ENCODE data around the gene KCMF1. TPM values are rescaled to one million over a fixed set of nuclear protein-coding genes. Genes with fewer than 3 reads are reported as not detected.

KCMF1 gene
- total RNA-seq, 3 donors from 2014 or later (not counting 1 experiment from before 2014, with no cell fraction given) = 70.8 to 81.4 (median 77.1) TPM

DNA sequence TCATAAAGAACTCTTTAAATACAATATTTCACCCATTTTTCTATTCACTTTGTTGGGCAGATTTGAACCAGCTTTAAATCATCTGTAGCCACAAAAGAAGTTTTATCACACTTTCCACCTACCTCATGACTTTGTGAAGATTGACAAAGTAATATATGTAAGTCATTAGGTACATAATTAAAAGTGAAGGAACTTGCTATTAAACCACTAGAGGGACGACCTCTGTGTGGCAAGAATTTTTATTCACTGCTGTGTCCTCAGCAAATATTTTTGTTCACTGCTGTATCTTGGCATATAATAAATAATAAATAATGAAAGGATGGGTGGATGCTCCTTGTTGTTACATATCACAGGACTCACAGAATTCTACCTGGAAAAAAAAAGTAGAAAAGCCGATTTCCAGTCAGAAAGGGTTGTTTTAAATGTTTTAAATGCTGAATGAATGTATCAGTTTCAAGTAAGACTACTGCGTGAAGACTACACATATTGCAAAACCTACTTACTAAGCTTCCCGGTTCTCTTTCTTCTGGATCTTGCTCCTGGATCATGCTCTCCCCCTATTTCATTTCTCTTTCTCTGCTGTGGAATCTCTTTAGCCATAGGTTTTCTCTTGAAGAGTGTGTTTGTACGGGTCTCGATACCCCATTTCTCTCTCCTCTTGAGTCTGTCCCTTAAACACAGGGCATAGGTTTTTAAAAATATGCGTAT is 44.8 kb downstream of the KCMF1 start:
- H3K9me3 Mint-ChIP-seq = no peaks in the 10 kb centered on the region
- no peak for DNase-seq
- H3K4me3 Mint-ChIP-seq = no peak overlapping the region
- peak overlapping the region; percentile 76 for H3K27ac Mint-ChIP-seq
- peaks cover 5% of the 10 kb centered on the region for H3K4me1 ChIP-seq (ENCODE audit: control insufficient read depth, insufficient read depth, low read length)
- no peaks in the 10 kb centered on the region for H3K27me3 Mint-ChIP-seq (ENCODE audit: low read depth in 2 of 2)
- no peaks in the 10 kb centered on the region for H3K9me3 ChIP-seq (ENCODE audit: control insufficient read depth, insufficient read depth, low read length)
- WGBS (ENCODE audit: insufficient coverage) = 54% methylated on average over 4 of the region's 7 CpGs
- intact Hi-C loops (cut with micrococcal nuclease) = loop anchor here (2.0 kb wide), 1 partner anchor 89 kb away; no protein-coding TSS in a partner anchor
- no peaks in the 10 kb centered on the region for H3K27me3 ChIP-seq (ENCODE audit: control insufficient read depth, insufficient read depth, low read length)
- ATAC-seq = peak in 1 of 3 donors; percentile 40
- H3K36me3 ChIP-seq (ENCODE audit: control insufficient read depth, insufficient read depth, low read length) = no peaks in the 10 kb centered on the region
- no peak overlapping the region for H3K27ac ChIP-seq (ENCODE audit: low read length)
- H3K4me3 ChIP-seq (ENCODE audit: low read length) = no peak overlapping the region
- peaks cover 61 to 69% of the 10 kb centered on the region in 2 donors for H3K4me1 Mint-ChIP-seq
- no peaks in the 10 kb centered on the region for H3K36me3 Mint-ChIP-seq
- TF ChIP-seq, protein P1, sequence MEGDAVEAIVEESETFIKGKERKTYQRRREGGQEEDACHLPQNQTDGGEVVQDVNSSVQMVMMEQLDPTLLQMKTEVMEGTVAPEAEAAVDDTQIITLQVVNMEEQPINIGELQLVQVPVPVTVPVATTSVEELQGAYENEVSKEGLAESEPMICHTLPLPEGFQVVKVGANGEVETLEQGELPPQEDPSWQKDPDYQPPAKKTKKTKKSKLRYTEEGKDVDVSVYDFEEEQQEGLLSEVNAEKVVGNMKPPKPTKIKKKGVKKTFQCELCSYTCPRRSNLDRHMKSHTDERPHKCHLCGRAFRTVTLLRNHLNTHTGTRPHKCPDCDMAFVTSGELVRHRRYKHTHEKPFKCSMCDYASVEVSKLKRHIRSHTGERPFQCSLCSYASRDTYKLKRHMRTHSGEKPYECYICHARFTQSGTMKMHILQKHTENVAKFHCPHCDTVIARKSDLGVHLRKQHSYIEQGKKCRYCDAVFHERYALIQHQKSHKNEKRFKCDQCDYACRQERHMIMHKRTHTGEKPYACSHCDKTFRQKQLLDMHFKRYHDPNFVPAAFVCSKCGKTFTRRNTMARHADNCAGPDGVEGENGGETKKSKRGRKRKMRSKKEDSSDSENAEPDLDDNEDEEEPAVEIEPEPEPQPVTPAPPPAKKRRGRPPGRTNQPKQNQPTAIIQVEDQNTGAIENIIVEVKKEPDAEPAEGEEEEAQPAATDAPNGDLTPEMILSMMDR (IDR thresholded peaks at IDR 0.05) = no peak

DNA sequence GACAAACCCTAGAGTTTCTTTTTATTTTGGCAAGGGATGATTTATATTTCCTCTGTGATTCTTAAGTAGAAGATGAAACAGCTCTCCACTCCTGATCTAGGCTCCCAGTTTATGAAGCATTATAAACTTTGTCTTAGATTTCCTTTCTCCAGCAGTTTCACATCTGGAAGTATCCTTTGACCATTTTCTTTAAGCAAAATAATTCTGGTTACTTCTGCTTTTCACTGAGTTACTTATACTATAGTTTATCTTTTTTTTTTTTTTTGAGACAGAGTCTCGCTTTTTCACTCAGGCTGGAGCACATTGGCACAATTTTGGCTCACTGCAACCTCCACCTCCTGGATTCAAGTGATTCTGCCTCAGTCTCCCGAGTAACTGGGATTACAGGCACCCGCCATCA is 45.5 kb downstream of the KCMF1 start:
- peak overlapping the region; percentile 56 to 76 for H3K27ac Mint-ChIP-seq
- Histone ChIP-seq H3K9me3 (ENCODE audit: control insufficient read depth, insufficient read depth, low read length) (no peaks in the 10 kb centered on the region), H3K4me1 (ENCODE audit: control insufficient read depth, insufficient read depth, low read length) (peaks cover 5% of the 10 kb centered on the region), H3K27ac (ENCODE audit: low read length) (no peak overlapping the region), H3K4me3 (ENCODE audit: low read length) (no peak overlapping the region), H3K27me3 (ENCODE audit: control insufficient read depth, insufficient read depth, low read length) (no peaks in the 10 kb centered on the region), H3K36me3 (ENCODE audit: control insufficient read depth, insufficient read depth, low read length) (no peaks in the 10 kb centered on the region)
- H3K9me3 Mint-ChIP-seq = no peaks in the 10 kb centered on the region
- TF ChIP-seq, protein P1 (IDR thresholded peaks at IDR 0.05) = no peak
- 92% methylated on average over 3 of the region's 3 CpGs for WGBS (ENCODE audit: insufficient coverage)
- ATAC-seq (no peak), DNase-seq (no peak)
- no peaks in the 10 kb centered on the region for H3K27me3 Mint-ChIP-seq (ENCODE audit: low read depth in 2 of 2)
- H3K4me3 Mint-ChIP-seq = no peak overlapping the region
- H3K4me1 Mint-ChIP-seq = peaks cover 60 to 67% of the 10 kb centered on the region in 2 donors
- no peaks in the 10 kb centered on the region for H3K36me3 Mint-ChIP-seq
- intact Hi-C loops (cut with micrococcal nuclease) = no loop called here

GRCh38 chr2:85017411-85018048 is 46.6 kb downstream of the KCMF1 start:
- Mint-ChIP-seq H3K36me3 (no peaks in the 10 kb centered on the region), H3K4me1 (peaks cover 49 to 56% of the 10 kb centered on the region in 2 donors), H3K4me3 (no peak overlapping the region), H3K27ac (peak overlapping the region; percentile 56 to 76), H3K27me3 (ENCODE audit: low read depth in 2 of 2) (no peaks in the 10 kb centered on the region), H3K9me3 (no peaks in the 10 kb centered on the region)
- no peaks in the 10 kb centered on the region for H3K27me3 ChIP-seq (ENCODE audit: control insufficient read depth, insufficient read depth, low read length)
- no peak overlapping the region for H3K4me3 ChIP-seq (ENCODE audit: low read length)
- DNase-seq (peak in 1 of 2 donors; percentile 44), ATAC-seq (no peak)
- WGBS (ENCODE audit: insufficient coverage) = 58% methylated on average over 3 of the region's 5 CpGs
- intact Hi-C loops (cut with micrococcal nuclease) = no loop called here
- H3K36me3 ChIP-seq (ENCODE audit: control insufficient read depth, insufficient read depth, low read length) = no peaks in the 10 kb centered on the region
- no peak overlapping the region for H3K27ac ChIP-seq (ENCODE audit: low read length)
- TF ChIP-seq, protein P1 (IDR thresholded peaks at IDR 0.05) = peak; percentile 44
- no peaks in the 10 kb centered on the region for H3K9me3 ChIP-seq (ENCODE audit: control insufficient read depth, insufficient read depth, low read length)
- H3K4me1 ChIP-seq (ENCODE audit: control insufficient read depth, insufficient read depth, low read length) = no peaks in the 10 kb centered on the region
